Stimulated activated naive B cell treated with anti-CD40 and anti-IgM and Interleukin-4, amounts not matched to agents 10 μg/mL and 1 μg/mL and 100 μg/mL, for 72 hours (primary cell): ENCODE results near the gene TTF2.

Experiments used
- ATAC-seq, 2 donors: fragments of 150-1000 bp; cut with Tn5 transposase; replicated peaks; 2 replicates each; pipeline ENCODE4 v1.10.0; 2021; ENCODE audit warnings: moderate library complexity in 1 of 2
- DNase-seq: peaks from one replicate; pipeline ENCODE4 v3.0.0; 2021
- H3K27ac Mint-ChIP-seq: one replicate; pipeline ENCODE4 v1.8.0; 2022; ENCODE audit warnings: mild to moderate bottlenecking, mixed read lengths
- H3K27me3 Mint-ChIP-seq, 2 donors: one replicate each; pipeline ENCODE4 v1.8.0; 2022; ENCODE audit warnings: mixed read lengths in 2 of 2
- H3K36me3 Mint-ChIP-seq, 2 donors: one replicate each; pipeline ENCODE4 v1.8.0; 2022; ENCODE audit warnings: mixed read lengths in 2 of 2, mild to moderate bottlenecking in 1 of 2
- H3K4me1 Mint-ChIP-seq, 2 donors: one replicate each; pipeline ENCODE4 v1.8.0; 2022; ENCODE audit warnings: mixed read lengths in 2 of 2, mild to moderate bottlenecking in 1 of 2
- H3K4me3 Mint-ChIP-seq, 2 donors: one replicate each; pipeline ENCODE4 v1.8.0; 2022; ENCODE audit warnings: mild to moderate bottlenecking in 2 of 2, mixed read lengths in 2 of 2, moderate library complexity in 1 of 2
- H3K9me3 Mint-ChIP-seq, 2 donors: one replicate each; pipeline ENCODE4 v1.8.0; 2022; ENCODE audit warnings: mixed read lengths in 2 of 2, mild to moderate bottlenecking in 1 of 2

Gene TTF2

DNA sequence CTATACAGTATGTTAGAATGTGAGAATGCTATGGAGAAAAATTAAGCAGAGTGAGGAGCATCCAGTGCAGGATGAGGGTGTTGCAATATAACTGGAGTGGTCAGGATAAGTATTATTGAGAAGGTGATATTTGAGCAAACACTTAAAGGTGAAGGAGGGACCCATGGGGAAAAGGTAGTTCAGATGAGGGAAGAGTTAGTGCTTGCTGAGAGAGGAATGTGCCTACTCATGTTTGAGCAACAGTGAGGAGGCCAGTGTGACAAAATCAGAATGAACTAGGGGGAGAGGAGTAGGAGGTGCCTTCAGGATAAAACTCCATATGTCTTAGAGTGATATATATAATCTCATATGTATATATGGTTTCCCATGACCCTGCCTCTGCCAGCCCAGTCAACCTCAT is 67.7 kb downstream of the TTF2 start:
- no peaks in the 10 kb centered on the region for H3K36me3 Mint-ChIP-seq
- DNase-seq, result no peak
- H3K4me3 Mint-ChIP-seq, result no peak overlapping the region
- no peaks in the 10 kb centered on the region for H3K9me3 Mint-ChIP-seq
- H3K27ac Mint-ChIP-seq, result no peak overlapping the region
- ATAC-seq, result no peak
- peaks cover 8 to 12% of the 10 kb centered on the region in 2 donors for H3K27me3 Mint-ChIP-seq
- H3K4me1 Mint-ChIP-seq, result no peaks in the 10 kb centered on the region

DNA sequence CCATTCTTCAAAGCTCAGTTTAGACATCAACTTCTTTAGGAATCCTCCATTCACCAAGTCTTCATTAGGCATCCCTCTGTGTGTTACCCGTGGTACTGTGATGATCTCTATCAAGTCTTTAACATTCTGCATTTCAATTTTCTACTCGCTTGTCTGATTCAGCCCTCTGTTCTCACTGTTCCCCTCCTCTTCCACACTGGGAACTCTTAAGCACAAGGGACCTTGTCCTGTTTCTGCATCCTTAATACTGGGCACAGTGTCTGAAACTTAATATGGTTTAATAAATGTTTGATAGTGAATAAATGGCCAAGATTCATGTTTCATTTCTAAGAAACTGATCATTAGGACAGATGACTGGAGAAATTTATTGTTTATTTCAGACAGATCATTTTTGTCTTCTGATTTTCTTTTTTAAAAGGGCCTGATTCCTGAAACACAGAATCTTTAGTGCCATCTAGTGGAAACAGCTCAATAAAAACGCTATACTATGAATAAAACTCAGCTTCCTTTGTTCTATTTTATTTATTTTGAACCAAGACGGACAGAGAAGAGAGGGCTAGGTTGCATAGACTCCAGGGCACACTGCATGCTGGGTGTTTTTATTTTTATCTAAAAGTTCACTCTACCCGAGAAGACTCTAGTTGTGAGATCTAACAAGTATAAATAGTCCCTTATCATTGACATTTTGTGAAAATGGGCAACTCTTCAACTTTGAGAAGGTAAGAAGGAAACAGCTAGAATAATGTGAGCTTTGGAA is 68.4 kb downstream of the TTF2 start:
- peaks cover 8 to 12% of the 10 kb centered on the region in 2 donors for H3K27me3 Mint-ChIP-seq
- ATAC-seq, result no peak

GRCh38 chr1:117130526-117130925 is 70.4 kb downstream of the TTF2 start:
- no peaks in the 10 kb centered on the region for H3K4me1 Mint-ChIP-seq
- H3K27ac Mint-ChIP-seq, result no peak overlapping the region
- no peaks in the 10 kb centered on the region for H3K36me3 Mint-ChIP-seq
- no peaks in the 10 kb centered on the region for H3K9me3 Mint-ChIP-seq
- H3K4me3 Mint-ChIP-seq, result no peak overlapping the region
- peaks cover 13 to 26% of the 10 kb centered on the region in 2 donors for H3K27me3 Mint-ChIP-seq
- no peak for ATAC-seq
- no peak for DNase-seq

More for the DNA sequence above, 68.4 kb downstream of the TTF2 start:
- Mint-ChIP-seq H3K27ac (no peak overlapping the region), H3K9me3 (no peaks in the 10 kb centered on the region), H3K36me3 (no peaks in the 10 kb centered on the region), H3K4me1 (no peaks in the 10 kb centered on the region), H3K4me3 (no peak overlapping the region)
- no peak for DNase-seq

- H3K36me3 Mint-ChIP-seq, result no peaks in the 10 kb centered on the region
- no peak overlapping the region for H3K27ac Mint-ChIP-seq
- no peaks in the 10 kb centered on the region for H3K4me1 Mint-ChIP-seq
- H3K9me3 Mint-ChIP-seq, result no peaks in the 10 kb centered on the region
- no peak for ATAC-seq
- peaks cover 5 to 18% of the 10 kb centered on the region in 2 donors for H3K27me3 Mint-ChIP-seq
- H3K4me3 Mint-ChIP-seq, result no peak overlapping the region
- DNase-seq, result no peak
Measured at GRCh38 chr1:117135329-117135728, 75.2 kb downstream of the TTF2 start.

DNA sequence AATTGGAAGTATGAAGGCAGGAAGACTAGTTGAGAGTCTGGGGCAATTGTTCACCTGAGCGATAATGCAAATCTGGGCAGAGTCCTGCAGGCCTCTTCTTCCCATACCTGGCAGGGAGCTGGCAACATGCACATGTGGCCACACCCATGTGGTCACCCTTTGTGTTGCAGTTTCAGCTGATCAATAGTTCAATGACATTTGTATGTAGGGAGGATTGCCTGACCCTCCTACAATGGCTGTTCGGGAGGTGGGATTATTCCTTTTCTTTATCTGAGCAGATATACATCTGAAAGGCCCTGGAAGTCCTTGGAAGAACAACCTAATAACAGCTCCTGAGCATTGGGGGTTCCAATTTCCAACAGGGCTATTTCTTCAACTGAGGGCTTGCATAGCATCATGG is 76.6 kb downstream of the TTF2 start:
- peaks cover 5 to 18% of the 10 kb centered on the region in 2 donors for H3K27me3 Mint-ChIP-seq
- H3K27ac Mint-ChIP-seq, result no peak overlapping the region
- ATAC-seq (no peak), DNase-seq (no peak)
- H3K4me1 Mint-ChIP-seq, result no peaks in the 10 kb centered on the region
- no peaks in the 10 kb centered on the region for H3K9me3 Mint-ChIP-seq
- no peaks in the 10 kb centered on the region for H3K36me3 Mint-ChIP-seq
- no peak overlapping the region for H3K4me3 Mint-ChIP-seq

GRCh38 chr1:117137281-117137855 is 77.2 kb downstream of the TTF2 start:
- no peak for ATAC-seq
- Mint-ChIP-seq H3K36me3 (no peaks in the 10 kb centered on the region), H3K4me1 (no peaks in the 10 kb centered on the region), H3K4me3 (no peak overlapping the region), H3K9me3 (no peaks in the 10 kb centered on the region), H3K27me3 (peaks cover 5 to 18% of the 10 kb centered on the region in 2 donors), H3K27ac (no peak overlapping the region)
- DNase-seq, result no peak

DNA sequence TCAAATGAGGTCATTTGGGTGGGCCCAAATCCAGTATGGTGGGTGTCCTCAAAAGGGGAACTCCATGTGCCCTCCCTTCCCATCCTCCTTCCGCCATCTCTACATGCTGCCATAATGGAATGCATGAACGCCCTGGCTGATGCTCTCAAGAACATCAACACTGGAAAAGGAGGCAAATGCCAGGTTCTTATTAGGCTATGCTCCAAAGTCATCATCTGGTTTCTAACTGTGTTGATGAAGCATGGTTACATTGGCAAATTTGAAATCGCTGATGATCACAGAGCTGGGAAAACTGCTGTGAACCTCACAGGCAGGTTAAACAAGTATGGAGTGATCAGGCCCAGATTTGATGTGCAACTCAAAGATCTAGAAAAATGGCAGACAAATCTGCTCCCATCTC is 78.0 kb downstream of the TTF2 start:
- Mint-ChIP-seq H3K36me3 (no peaks in the 10 kb centered on the region), H3K9me3 (no peaks in the 10 kb centered on the region), H3K4me1 (no peaks in the 10 kb centered on the region), H3K4me3 (no peak overlapping the region), H3K27me3 (peaks cover 5 to 18% of the 10 kb centered on the region in 2 donors), H3K27ac (no peak overlapping the region)
- no peak for DNase-seq
- no peak for ATAC-seq

DNA sequence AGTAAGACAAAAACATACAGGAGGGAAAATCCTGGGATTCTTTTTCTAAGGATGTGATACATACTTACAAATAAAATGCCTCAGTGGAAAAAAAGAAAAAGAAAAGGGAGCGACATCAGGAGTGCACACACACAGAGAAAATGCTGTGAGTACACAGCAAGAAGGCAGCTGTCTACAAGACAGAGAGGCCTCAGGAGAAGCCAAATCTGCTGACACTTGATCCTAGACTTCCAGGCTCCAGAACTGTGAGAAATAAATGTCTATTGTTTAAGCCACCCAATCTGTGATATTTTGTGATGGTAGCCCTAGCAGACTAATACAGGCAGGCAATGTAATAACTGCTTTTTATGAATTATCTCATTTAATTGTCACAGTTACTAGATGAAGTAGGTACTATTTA is 78.4 kb downstream of the TTF2 start:
- no peak overlapping the region for H3K27ac Mint-ChIP-seq
- ATAC-seq, result no peak
- DNase-seq, result no peak
- no peaks in the 10 kb centered on the region for H3K4me1 Mint-ChIP-seq
- peaks cover 4 to 18% of the 10 kb centered on the region in 2 donors for H3K27me3 Mint-ChIP-seq
- H3K4me3 Mint-ChIP-seq, result no peak overlapping the region
- H3K9me3 Mint-ChIP-seq, result no peaks in the 10 kb centered on the region
- H3K36me3 Mint-ChIP-seq, result no peaks in the 10 kb centered on the region

- H3K9me3 Mint-ChIP-seq, result no peaks in the 10 kb centered on the region
- ATAC-seq (no peak), DNase-seq (no peak)
- H3K36me3 Mint-ChIP-seq, result no peaks in the 10 kb centered on the region
- H3K27me3 Mint-ChIP-seq, result peaks cover 10% of the 10 kb centered on the region in 2 donors
- H3K27ac Mint-ChIP-seq, result no peak overlapping the region
- H3K4me1 Mint-ChIP-seq, result no peaks in the 10 kb centered on the region
- no peak overlapping the region for H3K4me3 Mint-ChIP-seq
Measured at GRCh38 chr1:117142200-117142599, 82.1 kb downstream of the TTF2 start.

DNA sequence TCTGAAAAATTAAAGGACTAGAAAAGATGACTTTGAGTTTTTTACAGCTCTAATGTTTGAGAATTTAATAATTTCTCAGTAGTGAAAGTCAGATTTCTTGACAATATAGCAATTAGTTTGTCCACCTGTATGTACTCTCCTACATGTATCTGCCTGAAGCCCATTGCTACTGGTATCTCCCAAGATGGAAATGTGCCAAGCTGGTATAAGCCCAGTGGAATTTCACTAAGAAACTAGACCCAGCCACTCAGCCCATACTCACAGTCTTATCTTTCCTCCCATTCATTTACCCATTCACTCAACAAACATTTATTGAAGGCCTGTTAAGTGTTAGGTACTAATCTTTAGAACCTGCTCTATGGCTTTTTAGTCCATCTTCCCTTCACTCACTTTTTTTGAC is 83.0 kb downstream of the TTF2 start:
- peaks cover 10% of the 10 kb centered on the region in 2 donors for H3K27me3 Mint-ChIP-seq
- H3K4me1 Mint-ChIP-seq, result no peaks in the 10 kb centered on the region
- H3K9me3 Mint-ChIP-seq, result no peaks in the 10 kb centered on the region
- H3K4me3 Mint-ChIP-seq, result no peak overlapping the region
- ATAC-seq (no peak), DNase-seq (no peak)
- no peak overlapping the region for H3K27ac Mint-ChIP-seq
- no peaks in the 10 kb centered on the region for H3K36me3 Mint-ChIP-seq

GRCh38 chr1:117143871-117144270 is 83.7 kb downstream of the TTF2 start:
- no peaks in the 10 kb centered on the region for H3K36me3 Mint-ChIP-seq
- H3K27ac Mint-ChIP-seq, result no peak overlapping the region
- H3K9me3 Mint-ChIP-seq, result no peaks in the 10 kb centered on the region
- H3K27me3 Mint-ChIP-seq, result peaks cover 10% of the 10 kb centered on the region in 2 donors
- H3K4me1 Mint-ChIP-seq, result no peaks in the 10 kb centered on the region
- ATAC-seq (no peak), DNase-seq (no peak)
- H3K4me3 Mint-ChIP-seq, result no peak overlapping the region

DNA sequence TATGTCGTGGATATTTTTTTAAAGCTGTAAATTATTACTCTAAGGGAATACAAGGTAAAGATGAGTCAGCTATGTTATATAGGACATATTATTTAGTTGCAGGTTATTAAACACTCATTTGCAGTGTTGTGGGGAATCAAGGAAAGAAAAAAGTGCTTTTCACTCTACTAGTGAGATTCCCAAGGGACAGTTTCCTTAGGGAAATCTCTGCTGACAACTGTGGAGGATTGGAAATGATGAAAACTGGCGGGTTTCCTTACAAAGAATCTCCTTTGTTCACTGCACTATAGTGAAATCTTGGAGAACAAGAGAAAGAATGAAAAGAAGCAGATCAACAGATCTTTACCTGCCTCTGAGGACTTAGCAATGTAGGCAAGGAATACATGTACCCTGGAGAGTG is 85.9 kb downstream of the TTF2 start:
- no peak for ATAC-seq
- no peak overlapping the region for H3K27ac Mint-ChIP-seq
- H3K4me3 Mint-ChIP-seq, result no peak overlapping the region
- H3K27me3 Mint-ChIP-seq, result peaks cover 10% of the 10 kb centered on the region in 2 donors
- peaks cover 0 to 2% of the 10 kb centered on the region in 2 donors for H3K9me3 Mint-ChIP-seq
- DNase-seq, result no peak
- H3K36me3 Mint-ChIP-seq, result no peaks in the 10 kb centered on the region
- no peaks in the 10 kb centered on the region for H3K4me1 Mint-ChIP-seq

- Mint-ChIP-seq H3K4me1 (no peaks in the 10 kb centered on the region), H3K4me3 (no peak overlapping the region), H3K27ac (no peak overlapping the region), H3K36me3 (no peaks in the 10 kb centered on the region), H3K27me3 (peaks cover 10% of the 10 kb centered on the region in 2 donors), H3K9me3 (peaks cover 0 to 3% of the 10 kb centered on the region in 2 donors)
- ATAC-seq, result no peak
- DNase-seq, result no peak
Measured at GRCh38 chr1:117146575-117147340, 86.6 kb downstream of the TTF2 start.

GRCh38 chr1:117147341-117147831 is 87.3 kb downstream of the TTF2 start:
- ATAC-seq (no peak), DNase-seq (no peak)
- H3K36me3 Mint-ChIP-seq, result no peaks in the 10 kb centered on the region
- H3K4me3 Mint-ChIP-seq, result no peak overlapping the region
- H3K27me3 Mint-ChIP-seq, result peaks cover 10% of the 10 kb centered on the region in 2 donors
- H3K27ac Mint-ChIP-seq, result no peak overlapping the region
- H3K9me3 Mint-ChIP-seq, result peaks cover 0 to 4% of the 10 kb centered on the region in 2 donors
- no peaks in the 10 kb centered on the region for H3K4me1 Mint-ChIP-seq
